ENCODE data around the gene FLNA. TPM values are rescaled to one million over a fixed set of nuclear protein-coding genes. Genes with fewer than 3 reads are reported as not detected.

The FLNA gene
- total RNA-seq, 2 donors from 2014 or later = 124 to 773 TPM

DNA sequence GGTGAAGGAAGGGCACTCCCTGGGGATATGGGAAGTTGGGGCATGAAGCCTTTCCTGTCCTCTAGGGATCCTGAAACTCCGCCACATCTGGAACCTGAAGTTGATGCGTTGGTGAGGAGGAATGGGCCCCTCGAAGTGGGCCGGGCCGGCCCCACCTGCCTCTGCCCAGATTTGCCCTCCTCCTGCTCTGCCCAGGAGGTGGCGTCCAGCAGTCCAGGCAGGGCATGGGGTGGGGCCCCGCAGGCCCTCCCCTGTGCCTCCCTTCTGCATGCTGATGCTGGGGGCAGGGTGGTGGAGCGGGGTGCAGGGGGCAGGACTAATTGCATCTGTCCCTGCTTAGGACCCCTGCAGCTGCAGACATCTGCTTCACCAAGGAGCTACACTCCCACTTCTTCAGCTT, 38.7 kb upstream of the FLNA start:
- TF ChIP-seq CTCF (IDR thresholded peaks at IDR 0.05) = no peak
- intact Hi-C loops (cut with DNase I) = no loop called here

DNA sequence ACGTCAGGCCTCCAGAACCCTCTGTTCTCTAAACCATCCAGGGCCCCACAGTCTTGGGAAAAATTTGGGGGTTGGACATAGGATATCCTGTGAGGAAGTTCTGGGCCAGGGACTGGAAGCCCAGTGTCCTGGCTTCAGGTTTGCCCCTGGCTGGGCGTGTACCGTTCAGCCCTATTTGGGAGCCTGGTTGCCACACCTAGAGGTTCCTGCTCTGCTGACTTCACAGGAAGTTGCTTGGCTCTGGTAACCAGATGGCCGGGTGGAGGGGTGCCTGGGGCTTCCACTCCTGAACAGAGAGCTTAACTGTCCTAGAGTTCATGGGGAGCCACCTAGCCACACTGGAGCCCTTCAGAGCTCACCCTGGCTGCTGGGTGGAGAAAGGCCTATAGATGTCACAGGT, 38.0 kb upstream of the FLNA start:
- no peak for TF ChIP-seq CTCF (IDR thresholded peaks at IDR 0.05)
- no peaks in the 10 kb centered on the region for H3K27me3 ChIP-seq
- H3K9ac ChIP-seq (ENCODE audit: low read depth in 2 of 2, low read length in 2 of 2) = peak overlapping the region; percentile 81 to 84
- intact Hi-C loops (cut with DNase I) = no loop called here
- no peaks in the 10 kb centered on the region for H3K4me1 ChIP-seq
- H3K4me3 ChIP-seq = peak overlapping the region; percentile 72
- no peaks in the 10 kb centered on the region for H3K36me3 ChIP-seq
- H3K27ac ChIP-seq = peak overlapping the region; percentile 89
- H3K9me3 ChIP-seq = no peaks in the 10 kb centered on the region
- DNase-seq = peak; percentile 41

More for the DNA sequence above, 38.7 kb upstream of the FLNA start:
- DNase-seq = no peak
- H3K4me1 ChIP-seq = no peaks in the 10 kb centered on the region
- H3K27me3 ChIP-seq = no peaks in the 10 kb centered on the region
- H3K4me3 ChIP-seq = no peak overlapping the region
- H3K36me3 ChIP-seq = no peaks in the 10 kb centered on the region
- H3K9me3 ChIP-seq = no peaks in the 10 kb centered on the region
- no peak overlapping the region for H3K27ac ChIP-seq
- peak overlapping the region in 1 of 2 donors; percentile 30 for H3K9ac ChIP-seq (ENCODE audit: low read depth in 2 of 2, low read length in 2 of 2)

DNA sequence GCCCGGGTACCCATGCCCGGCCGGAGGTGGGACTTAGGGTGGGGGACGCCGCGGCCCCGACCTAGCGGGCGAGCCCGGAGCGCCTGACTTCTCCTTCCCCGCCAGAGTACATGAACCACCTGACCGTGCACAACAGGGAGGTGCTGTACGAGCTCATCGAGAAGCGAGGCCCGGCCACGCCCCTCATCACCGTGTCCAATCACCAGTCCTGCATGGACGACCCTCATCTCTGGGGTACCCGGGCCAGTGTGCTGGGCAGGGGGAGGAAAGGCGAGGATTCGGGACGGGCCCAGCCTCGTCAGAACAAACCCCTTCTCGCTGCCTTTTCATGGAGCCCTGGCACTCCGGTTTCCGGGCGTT, 37.5 kb upstream of the FLNA start:
- Histone ChIP-seq H3K27me3 (no peaks in the 10 kb centered on the region), H3K9ac (ENCODE audit: low read depth in 2 of 2, low read length in 2 of 2) (peak overlapping the region; percentile 81 to 84), H3K4me3 (peak overlapping the region; percentile 72), H3K27ac (peak overlapping the region; percentile 89), H3K36me3 (no peaks in the 10 kb centered on the region), H3K9me3 (no peaks in the 10 kb centered on the region), H3K4me1 (no peaks in the 10 kb centered on the region)
- intact Hi-C loops (cut with DNase I) = no loop called here
- peak; percentile 79 for DNase-seq
- no peak for TF ChIP-seq CTCF (IDR thresholded peaks at IDR 0.05)

- peak; percentile 91 for DNase-seq
- Histone ChIP-seq H3K4me3 (peak within 1 kb of the TSS; percentile 16), H3K9me3 (no peaks in the 10 kb centered on the region), H3K27me3 (no peaks in the 10 kb centered on the region), H3K27ac (peak within 1 kb of the TSS; percentile 71), H3K9ac (ENCODE audit: low read depth in 2 of 2, low read length in 2 of 2) (peak within 1 kb of the TSS; percentile 30 to 72), H3K36me3 (no peaks in the 10 kb centered on the region), H3K4me1 (no peaks in the 10 kb centered on the region)
- intact Hi-C loops (cut with DNase I) = no loop called here
- TF ChIP-seq CTCF (IDR thresholded peaks at IDR 0.05) = no peak
Measured at GRCh38 chrX:154409222-154409871, 34.9 kb upstream of the FLNA start, which contains the start of gene DNASE1L1. Gene DNASE1L1 (minus strand): TSS chrX:154409254. CDS start chrX:154405568, 3,686 bp downstream.

DNA sequence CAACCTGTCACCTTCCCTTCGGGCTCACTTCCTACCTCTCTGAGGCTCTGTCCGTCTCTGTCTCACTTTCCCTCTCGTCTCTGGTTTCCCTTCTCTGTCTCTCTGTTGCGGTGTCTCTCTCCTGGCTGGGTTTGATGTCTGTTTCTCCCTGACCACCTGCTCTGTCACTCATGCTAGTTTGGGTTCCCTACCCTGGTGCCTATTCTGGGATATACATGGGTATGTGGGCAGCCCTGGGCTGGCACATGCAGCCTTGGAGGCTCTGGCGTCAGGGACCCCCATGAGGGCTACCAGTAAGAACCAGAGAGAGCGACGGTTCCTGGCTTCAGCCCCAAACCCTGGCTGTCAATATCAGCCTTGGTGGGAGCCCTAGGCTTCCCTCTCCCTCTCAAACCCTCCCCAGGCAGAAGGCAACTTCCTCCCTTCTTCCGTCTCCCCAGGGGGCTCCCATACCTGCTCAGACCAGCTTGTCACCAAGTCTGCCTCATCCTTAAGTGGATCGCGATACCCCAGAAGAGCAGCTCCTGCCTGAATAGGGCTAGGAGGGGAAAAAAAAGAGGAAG, 34.3 kb upstream of the FLNA start:
- TF ChIP-seq CTCF (IDR thresholded peaks at IDR 0.05) = no peak
- H3K27me3 ChIP-seq = no peaks in the 10 kb centered on the region
- peak overlapping the region; percentile 30 to 72 for H3K9ac ChIP-seq (ENCODE audit: low read depth in 2 of 2, low read length in 2 of 2)
- no peaks in the 10 kb centered on the region for H3K9me3 ChIP-seq
- H3K4me1 ChIP-seq = no peaks in the 10 kb centered on the region
- no peaks in the 10 kb centered on the region for H3K36me3 ChIP-seq
- H3K27ac ChIP-seq = peak overlapping the region; percentile 15
- peak overlapping the region; percentile 16 for H3K4me3 ChIP-seq
- intact Hi-C loops (cut with DNase I) = no loop called here
- no peak for DNase-seq
